Hair follicle dermal papilla cell (primary cell): ENCODE data around the gene SLC10A1. TPM values are rescaled to one million over a fixed set of nuclear protein-coding genes. Genes with fewer than 3 reads are reported as not detected.

Source experiments
- small RNA-seq: library from RNA; depleted of rRNA; stranded (forward); fragments of <200 nt; gene quantifications from one replicate; pipeline ENCODE3, GENCODE V24; 2012
- total RNA-seq: library from RNA; depleted of rRNA; stranded (reverse); fragments of >200 nt; gene quantifications from 2 replicates; pipeline ENCODE4 v1.2.3, GENCODE V29; 2012

SLC10A1 gene
- total RNA-seq = not detected in 2 replicates

GRCh38 chr14:69796797-69797500, at the start of gene SLC10A1:
SLC10A1 (minus strand) TSS chr14:69797241; CDS start chr14:69797155, 86 bp downstream.

GRCh38 chr14:69766984-69767368, 30.1 kb downstream of the SLC10A1 start, which contains the start of gene SRSF5:
SRSF5 (plus strand) TSS chr14:69767142; CDS start chr14:69768157, 1,015 bp downstream.

Small RNAs within 50 kb of the gene (small RNA-seq; reads per million reads assigned to genes)
- not detected for gene RF00614

Other genes starting within 250 kb of the SLC10A1 start
- not detected in 2 replicates for gene CCDC177, start 222.4 kb downstream of the SLC10A1 start, total RNA-seq
- 14.8 and 19.3 TPM in 2 replicates for gene SUSD6, start 185.6 kb downstream of the SLC10A1 start, total RNA-seq
- gene SRSF5, start 30.1 kb downstream of the SLC10A1 start, total RNA-seq = 127 and 132 TPM in 2 replicates
- gene SMOC1, start 82.2 kb upstream of the SLC10A1 start, total RNA-seq = 0.24 and 1.8 TPM in 2 replicates